GM12878 (cell line): ENCODE measurements around the gene SLC44A3. TPM values are rescaled to one million over a fixed set of nuclear protein-coding genes. Genes with fewer than 3 reads are reported as not detected.

Experiments used
- BACH1 ChIP-seq: fragments of 450-650 bp; IDR thresholded peaks from 2 replicates; pipeline ENCODE4 v1.6.1; 2017; ENCODE audit warnings: mild to moderate bottlenecking, borderline replicate concordance
- CREM ChIP-seq: IDR thresholded peaks from 2 replicates; pipeline ENCODE4 v1.6.1; 2014; ENCODE audit warnings: antibody characterized with exemption, low read depth
- DPF2 ChIP-seq: fragments of 450-650 bp; IDR thresholded peaks from 2 replicates; pipeline ENCODE4 v1.6.1; 2017; ENCODE audit warnings: mild to moderate bottlenecking
- HDAC2 ChIP-seq: fragments of 200-600 bp; sonication (generic); IDR thresholded peaks from 2 replicates; pipeline ENCODE4 v1.6.1; 2017
- NFXL1 ChIP-seq: fragments of 450-650 bp; IDR thresholded peaks from 2 replicates; pipeline ENCODE4 v1.6.1; 2017; ENCODE audit warnings: antibody characterized with exemption, mild to moderate bottlenecking, borderline replicate concordance
- NR2C2 ChIP-seq: IDR thresholded peaks from 2 replicates; pipeline ENCODE4 v1.6.1; 2011; ENCODE audit warnings: borderline replicate concordance, low read depth; ENCODE audit not compliant: control insufficient read depth, insufficient read length
- PBX3 ChIP-seq: IDR thresholded peaks from 2 replicates; pipeline ENCODE4 v1.6.1; 2011; ENCODE audit warnings: mild to moderate bottlenecking, low read depth, low read length, moderate library complexity; ENCODE audit not compliant: insufficient replicate concordance
- RAD21 ChIP-seq: IDR thresholded peaks from 2 replicates; pipeline ENCODE4 v1.6.1; 2011; ENCODE audit warnings: mild to moderate bottlenecking, low read depth, low read length, moderate library complexity; ENCODE audit not compliant: insufficient read depth
- SMAD1 ChIP-seq: fragments of 450-650 bp; IDR thresholded peaks from 2 replicates; pipeline ENCODE4 v1.6.1; 2018; ENCODE audit warnings: mild to moderate bottlenecking, low read depth; ENCODE audit not compliant: partially characterized antibody
- SMARCA5 ChIP-seq: fragments of 450-650 bp; IDR thresholded peaks from 2 replicates; pipeline ENCODE4 v1.6.1; 2017; ENCODE audit warnings: mild to moderate bottlenecking
- ZNF687 ChIP-seq: fragments of 450-650 bp; IDR thresholded peaks from 2 replicates; pipeline ENCODE4 v1.6.1; 2017; ENCODE audit warnings: mild to moderate bottlenecking, moderate library complexity
- polyA plus RNA-seq, 11 experiments: library from polyadenylated mRNA; depleted of rRNA in 4 of 11; unstranded in 6 of 11; stranded (reverse) in 5 of 11; fragments of >200 nt; fragmentation: Nextera tagmentation in 4 of 11; fragmentation: Illumina TruSeq in 1 of 11; extraction: Ambion mirVana in 4 of 11; extraction: Trizol in 1 of 11; gene quantifications; 1 replicate in 1 of 11; 2 replicates in 10 of 11; pipeline versions ENCODE4 v1.2.1 to v1.2.3, GENCODE V29; 2011 to 2016; ENCODE audit warnings: inconsistent platforms in 2 of 11, missing spikeins in 2 of 11, low read depth in 1 of 11
- total RNA-seq, 4 experiments: library from RNA; depleted of rRNA in 3 of 4; stranded (reverse); fragments of >200 nt in 3 of 4; fragmentation: Illumina TruSeq in 1 of 4; extraction: Trizol in 1 of 4; gene quantifications; 2 replicates each; pipeline versions ENCODE4 v1.2.1 to v1.2.3, GENCODE V29; 2013 to 2021

SLC44A3 gene
- total and polyA plus RNA-seq, 10 of the 15 experiments (the other 5 are each of a cell fraction or from before 2014, with no cell fraction given): not detected

GRCh38 chr1:94935476-94935875 lies 115.3 kb downstream of the SLC44A3 start (continued):
- no peak for TF ChIP-seq ZNF687
- TF ChIP-seq CREM: no peak
- no peak for TF ChIP-seq NFXL1
- TF ChIP-seq NR2C2: no peak
- no peak for TF ChIP-seq SMARCA5
- no peak for TF ChIP-seq PBX3
- no peak for TF ChIP-seq DPF2
- no peak for TF ChIP-seq SMAD1
- no peak for TF ChIP-seq BACH1
- TF ChIP-seq RAD21: no peak
- no peak for TF ChIP-seq HDAC2
